Naive thymus-derived CD8-positive, alpha-beta T cell (primary cell): ENCODE results near the gene SEC24B. TPM values are rescaled to one million over a fixed set of nuclear protein-coding genes. Genes with fewer than 3 reads are reported as not detected.
A peak's percentile ranks its signal among the peaks of the same experiment; 100 is the strongest.
"Not testable (repeated sequence)": the region's sequence is repeated elsewhere in the genome, so short reads cannot be mapped to it uniquely, and the experiment has no call there.

ENCODE experiments used
- ATAC-seq, 2 donors: fragments of 150-1000 bp; cut with Tn5 transposase in 1 of 2; sonication (Bioruptor Pico), chemical (Tn5 transposase) in 1 of 2; 1 replicate in 1 of 2; 2 replicates in 1 of 2; pipeline ENCODE4 v1.10.0; 2021; ENCODE audit warnings: mild to moderate bottlenecking in 2 of 2, moderate library complexity in 2 of 2
- POLR2A ChIA-PET: fragments of 350-600 bp; sonication (Branson Sonifier 250); formaldehyde crosslinking; loops from one replicate; lab custom pipeline; 2021; ENCODE audit warnings: antibody characterized with exemption; lab: Charles Lee
- DNase-seq, 10 donors: peaks; one replicate each; pipeline versions ENCODE4 v3.0.0 to v3.0.0-alpha.2; 2020 to 2022
- H3K27ac Mint-ChIP-seq, 10 donors: one replicate each; pipeline ENCODE4 v1.8.0; 2020 to 2022; ENCODE audit warnings: mild to moderate bottlenecking in 10 of 10, mixed read lengths in 10 of 10, moderate library complexity in 4 of 10, inconsistent platforms in 1 of 10
- H3K27me3 Mint-ChIP-seq, 5 donors: one replicate each; pipeline ENCODE4 v1.8.0; 2021 to 2022; ENCODE audit warnings: mixed read lengths in 5 of 5
- H3K36me3 Mint-ChIP-seq, 3 donors: one replicate each; pipeline ENCODE4 v1.8.0; 2020 to 2022; ENCODE audit warnings: mixed read lengths in 3 of 3, mild to moderate bottlenecking in 2 of 3, inconsistent platforms in 1 of 3
- H3K4me1 Mint-ChIP-seq, 4 donors: one replicate each; pipeline ENCODE4 v1.8.0; 2021 to 2022; ENCODE audit warnings: mixed read lengths in 4 of 4
- H3K4me3 Mint-ChIP-seq, 10 donors: one replicate each; pipeline ENCODE4 v1.8.0; 2020 to 2022; ENCODE audit warnings: mild to moderate bottlenecking in 10 of 10, mixed read lengths in 10 of 10, moderate library complexity in 6 of 10, inconsistent platforms in 1 of 10
- H3K9me3 Mint-ChIP-seq, 9 donors: one replicate each; pipeline ENCODE4 v1.8.0; 2020 to 2022; ENCODE audit warnings: mixed read lengths in 9 of 9, mild to moderate bottlenecking in 3 of 9, inconsistent platforms in 1 of 9, moderate library complexity in 1 of 9
- polyA plus RNA-seq, 3 donors: library from polyadenylated mRNA; unstranded; fragments of 300-500 nt; fragmentation: Illumina TruSeq; gene quantifications; one replicate each; pipeline ENCODE4 v1.2.3, GENCODE V29; 2021
- total RNA-seq, 8 experiments: library from RNA in 2 of 8; stranded (reverse) in 2 of 8; gene quantifications; one replicate each; pipeline ENCODE4 v1.2.3 and lab custom pipeline; 2021 to 2026

The SEC24B gene
- total and polyA plus RNA-seq, 5 experiments from 2014 or later = 8.3 to 39.6 (median 17.2) TPM

GRCh38 chr4:109545401-109545800, 111.8 kb downstream of the SEC24B start:
- Mint-ChIP-seq H3K27ac (peak overlapping the region in 2 of 10 donors; percentile 2 to 41), H3K9me3 (peaks cover 0 to 12% (median 0%) of the 10 kb centered on the region in 9 donors), H3K27me3 (no peaks in the 10 kb centered on the region), H3K36me3 (peaks cover 5 to 26% (median 16%) of the 10 kb centered on the region in 3 donors), H3K4me1 (peaks cover 15 to 38% (median 31%) of the 10 kb centered on the region in 4 donors), H3K4me3 (no peak overlapping the region)
- POLR2A ChIA-PET = interaction anchor here (1.1 kb wide), 1 partner anchor 15 kb away, joined by 4 read pairs; the partner anchor contains the start of gene MCUB
- ATAC-seq (no peak), DNase-seq (no peak)

GRCh38 chr4:109547394-109547793, 113.8 kb downstream of the SEC24B start:
- Mint-ChIP-seq H3K27ac (peak overlapping the region in 2 of 10 donors; percentile 1 to 11), H3K36me3 (peaks cover 5 to 15% (median 15%) of the 10 kb centered on the region in 3 donors)

GRCh38 chr4:109548655-109549054, 115.0 kb downstream of the SEC24B start:
- Mint-ChIP-seq H3K4me3 (no peak overlapping the region), H3K27me3 (no peaks in the 10 kb centered on the region)
- peak in 1 of 2 donors; percentile 22 for ATAC-seq

More at GRCh38 chr4:109547394-109547793, 113.8 kb downstream of the SEC24B start:
- Mint-ChIP-seq H3K9me3 (peaks cover 0 to 12% (median 0%) of the 10 kb centered on the region in 9 donors), H3K4me1 (peaks cover 15 to 38% (median 32%) of the 10 kb centered on the region in 4 donors), H3K27me3 (no peaks in the 10 kb centered on the region), H3K4me3 (no peak overlapping the region)
- DNase-seq (no peak), ATAC-seq (no peak)
- POLR2A ChIA-PET = interaction anchor here (0.6 to 2.0 kb wide), 7 partner anchors 12 to 1345 kb away, joined by 3 to 12 read pairs (median 3); partner anchors contain the start of gene MCUB

GRCh38 chr4:109552237-109552636, 118.6 kb downstream of the SEC24B start:
- Mint-ChIP-seq H3K9me3 (peaks cover 0 to 12% (median 0%) of the 10 kb centered on the region in 9 donors), H3K27me3 (no peaks in the 10 kb centered on the region), H3K36me3 (peaks cover 12 to 30% (median 14%) of the 10 kb centered on the region in 3 donors), H3K4me3 (no peak overlapping the region), H3K27ac (no peak overlapping the region), H3K4me1 (peaks cover 14 to 38% (median 35%) of the 10 kb centered on the region in 4 donors)
- DNase-seq (no peak), ATAC-seq (no peak)
- POLR2A ChIA-PET = no interaction called here

More at GRCh38 chr4:109548655-109549054, 115.0 kb downstream of the SEC24B start:
- peaks cover 0 to 12% (median 0%) of the 10 kb centered on the region in 9 donors for H3K9me3 Mint-ChIP-seq
- peaks cover 10 to 24% (median 10%) of the 10 kb centered on the region in 3 donors for H3K36me3 Mint-ChIP-seq
- no peak for DNase-seq
- POLR2A ChIA-PET = no interaction called here
- H3K27ac Mint-ChIP-seq = peak overlapping the region in 6 of 10 donors; percentile 15 to 80 (median 48)
- peaks cover 12 to 45% (median 34%) of the 10 kb centered on the region in 4 donors for H3K4me1 Mint-ChIP-seq

- peaks cover 12 to 22% (median 14%) of the 10 kb centered on the region in 3 donors for H3K36me3 Mint-ChIP-seq
- peak overlapping the region in 3 of 10 donors; percentile 23 to 59 (median 37) for H3K27ac Mint-ChIP-seq
- DNase-seq (no peak), ATAC-seq (no peak)
- H3K9me3 Mint-ChIP-seq = peaks cover 0 to 9% (median 0%) of the 10 kb centered on the region in 9 donors
- POLR2A ChIA-PET = no interaction called here
- H3K27me3 Mint-ChIP-seq = no peaks in the 10 kb centered on the region
- H3K4me1 Mint-ChIP-seq = peaks cover 13 to 32% (median 27%) of the 10 kb centered on the region in 4 donors
- no peak overlapping the region for H3K4me3 Mint-ChIP-seq
These were observed 119.5 kb downstream of the SEC24B start for GRCh38 chr4:109553130-109553529.

- no peaks in the 10 kb centered on the region for H3K9me3 Mint-ChIP-seq
- no peaks in the 10 kb centered on the region for H3K27me3 Mint-ChIP-seq
- peak overlapping the region in 4 of 10 donors; percentile 10 to 64 (median 52) for H3K27ac Mint-ChIP-seq
- H3K4me3 Mint-ChIP-seq = no peak overlapping the region
- ATAC-seq = no peak
- POLR2A ChIA-PET = no interaction called here
- no peak for DNase-seq
- peaks cover 10 to 33% (median 23%) of the 10 kb centered on the region in 4 donors for H3K4me1 Mint-ChIP-seq
- H3K36me3 Mint-ChIP-seq = peaks cover 7 to 14% (median 14%) of the 10 kb centered on the region in 3 donors
These were observed 121.4 kb downstream of the SEC24B start for GRCh38 chr4:109554971-109555370.

- H3K4me1 Mint-ChIP-seq = peaks cover 13 to 42% (median 37%) of the 10 kb centered on the region in 4 donors
- no peaks in the 10 kb centered on the region for H3K9me3 Mint-ChIP-seq
- ATAC-seq (no peak), DNase-seq (no peak)
- POLR2A ChIA-PET = interaction anchor here (0.7 to 3.1 kb wide), 2 partner anchors 10 to 90 kb away, joined by 3 to 12 read pairs; no protein-coding TSS in a partner anchor
- H3K27me3 Mint-ChIP-seq = no peaks in the 10 kb centered on the region
- H3K27ac Mint-ChIP-seq = peak overlapping the region in 1 of 10 donors; percentile 86
- H3K4me3 Mint-ChIP-seq = no peak overlapping the region
- H3K36me3 Mint-ChIP-seq = peaks cover 7 to 20% (median 11%) of the 10 kb centered on the region in 3 donors
These were observed 123.8 kb downstream of the SEC24B start for GRCh38 chr4:109557433-109557832.

GRCh38 chr4:109558095-109558494, 124.5 kb downstream of the SEC24B start:
- H3K27me3 Mint-ChIP-seq, ATAC-seq, H3K9me3 Mint-ChIP-seq: not testable (repeated sequence)
- DNase-seq = peak in 4 of 10 donors; percentile 14 to 31 (median 22)
- peak overlapping the region; percentile 13 to 89 (median 76) for H3K4me3 Mint-ChIP-seq
- peaks cover 11 to 47% (median 42%) of the 10 kb centered on the region in 4 donors for H3K4me1 Mint-ChIP-seq
- peak overlapping the region in 9 of 10 donors; percentile 30 to 96 (median 86) for H3K27ac Mint-ChIP-seq
- peaks cover 7 to 16% (median 8%) of the 10 kb centered on the region in 3 donors for H3K36me3 Mint-ChIP-seq
- POLR2A ChIA-PET = interaction anchor here (0.7 to 3.4 kb wide), 4 partner anchors 11 to 91 kb away, joined by 3 to 54 read pairs (median 8); no protein-coding TSS in a partner anchor

- Mint-ChIP-seq H3K27ac (peak overlapping the region; percentile 92 to 99 (median 96)), H3K4me3 (peak overlapping the region; percentile 84 to 99 (median 94)), H3K4me1 (peaks cover 13 to 57% (median 55%) of the 10 kb centered on the region in 4 donors), H3K27me3 (no peaks in the 10 kb centered on the region), H3K36me3 (peaks cover 0 to 17% (median 12%) of the 10 kb centered on the region in 3 donors), H3K9me3 (no peaks in the 10 kb centered on the region)
- peak in 5 of 10 donors; percentile 23 to 65 (median 29) for DNase-seq
- POLR2A ChIA-PET = interaction anchor here (0.6 to 3.4 kb wide), 30 partner anchors 10 to 1839 kb away, joined by 3 to 54 read pairs (median 6); partner anchors contain the start of genes CASP6, PAPSS1, PLA2G12A and SEC24B
- peak; percentile 36 to 41 for ATAC-seq
These were observed 126.0 kb downstream of the SEC24B start for GRCh38 chr4:109559625-109559982.

- peak within 1 kb of the TSS; percentile 84 to 99 (median 98) for H3K4me3 Mint-ChIP-seq
- DNase-seq = peak; percentile 84 to 96 (median 92)
- peaks cover 0 to 18% (median 11%) of the 10 kb centered on the region in 3 donors for H3K36me3 Mint-ChIP-seq
- H3K4me1 Mint-ChIP-seq = peaks cover 12 to 62% (median 58%) of the 10 kb centered on the region in 4 donors
- POLR2A ChIA-PET = interaction anchor here (0.6 to 3.4 kb wide), 35 partner anchors 11 to 1840 kb away, joined by 3 to 54 read pairs (median 5); partner anchors contain the start of genes CASP6, PAPSS1, PLA2G12A and SEC24B
- H3K9me3 Mint-ChIP-seq = no peaks in the 10 kb centered on the region
- peak; percentile 88 to 95 for ATAC-seq
- no peaks in the 10 kb centered on the region for H3K27me3 Mint-ChIP-seq
- peak within 1 kb of the TSS; percentile 94 to 99 (median 97) for H3K27ac Mint-ChIP-seq
These were observed 126.5 kb downstream of the SEC24B start, which contains the start of gene MCUB for GRCh38 chr4:109559983-109560686. Gene MCUB (plus strand): TSS chr4:109560246. CDS start chr4:109560338, 92 bp downstream.

- no peaks in the 10 kb centered on the region for H3K27me3 Mint-ChIP-seq
- no peaks in the 10 kb centered on the region for H3K9me3 Mint-ChIP-seq
- H3K36me3 Mint-ChIP-seq = peaks cover 0 to 22% (median 11%) of the 10 kb centered on the region in 3 donors
These were observed 127.3 kb downstream of the SEC24B start for GRCh38 chr4:109560687-109561461.

More at GRCh38 chr4:109560687-109561461, 127.3 kb downstream of the SEC24B start:
- ATAC-seq (peak; percentile 49 to 50), DNase-seq (peak; percentile 24 to 83 (median 53))
- Mint-ChIP-seq H3K4me1 (peaks cover 12 to 65% (median 62%) of the 10 kb centered on the region in 4 donors), H3K4me3 (peak overlapping the region; percentile 84 to 99 (median 98)), H3K27ac (peak overlapping the region; percentile 86 to 99 (median 97))
- POLR2A ChIA-PET = interaction anchor here (0.6 to 3.4 kb wide), 34 partner anchors 11 to 194 kb away, joined by 3 to 54 read pairs (median 4); partner anchors contain the start of genes CASP6, PLA2G12A and SEC24B
